Activated effector memory CD4-positive, alpha-beta T cell treated with anti-CD3 and anti-CD28 coated beads, Interleukin-2, amount 50 U/mL, for 16 hours (primary cell): ENCODE measurements around the gene HSBP1L1.

ENCODE experiments used
- DNase-seq: peaks from one replicate; pipeline ENCODE4 v3.0.0-alpha.2; 2020

Gene HSBP1L1

DNA sequence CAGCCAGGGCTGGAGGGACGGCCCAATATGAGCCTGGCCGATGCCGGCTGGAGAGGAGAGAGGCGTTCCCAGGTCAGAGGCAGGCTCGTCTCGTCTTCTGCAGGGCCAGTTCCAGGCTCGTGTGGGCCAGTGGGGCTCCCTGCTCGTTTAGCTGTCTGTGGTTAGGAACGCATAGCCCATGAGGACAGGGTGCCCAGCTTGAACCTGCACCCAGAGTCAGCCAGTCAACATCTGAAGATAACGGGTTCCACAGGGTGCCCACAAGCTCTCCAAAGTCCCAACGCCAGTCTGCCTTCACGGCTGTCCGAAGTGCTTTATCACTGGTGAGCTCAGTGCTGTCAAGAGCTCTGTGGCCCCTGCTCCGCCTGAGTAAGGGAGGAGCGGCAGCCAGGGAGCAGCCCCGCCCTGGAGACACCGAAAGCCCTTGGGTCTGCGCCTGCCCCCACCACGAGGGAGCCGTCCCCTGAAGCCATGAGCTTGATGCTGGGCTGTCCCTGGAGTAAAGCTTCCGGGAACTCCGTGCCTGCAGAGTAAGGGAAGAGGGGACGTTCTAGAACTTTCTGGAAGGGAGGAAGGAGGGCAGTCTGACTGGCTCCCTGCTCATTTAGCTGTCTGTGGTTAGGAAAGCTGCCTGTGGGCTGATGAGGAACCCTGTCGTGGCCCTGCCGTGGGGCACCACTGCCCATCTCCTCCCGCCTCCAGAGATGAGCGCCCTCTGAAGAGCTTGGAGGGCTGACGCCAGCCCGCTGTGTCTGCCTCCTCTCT lies 2.7 kb upstream of the HSBP1L1 start:
- no peak for DNase-seq

- peak; percentile 52 for DNase-seq
These were observed 2.1 kb upstream of the HSBP1L1 start for GRCh38 chr18:79962311-79962710.

DNA sequence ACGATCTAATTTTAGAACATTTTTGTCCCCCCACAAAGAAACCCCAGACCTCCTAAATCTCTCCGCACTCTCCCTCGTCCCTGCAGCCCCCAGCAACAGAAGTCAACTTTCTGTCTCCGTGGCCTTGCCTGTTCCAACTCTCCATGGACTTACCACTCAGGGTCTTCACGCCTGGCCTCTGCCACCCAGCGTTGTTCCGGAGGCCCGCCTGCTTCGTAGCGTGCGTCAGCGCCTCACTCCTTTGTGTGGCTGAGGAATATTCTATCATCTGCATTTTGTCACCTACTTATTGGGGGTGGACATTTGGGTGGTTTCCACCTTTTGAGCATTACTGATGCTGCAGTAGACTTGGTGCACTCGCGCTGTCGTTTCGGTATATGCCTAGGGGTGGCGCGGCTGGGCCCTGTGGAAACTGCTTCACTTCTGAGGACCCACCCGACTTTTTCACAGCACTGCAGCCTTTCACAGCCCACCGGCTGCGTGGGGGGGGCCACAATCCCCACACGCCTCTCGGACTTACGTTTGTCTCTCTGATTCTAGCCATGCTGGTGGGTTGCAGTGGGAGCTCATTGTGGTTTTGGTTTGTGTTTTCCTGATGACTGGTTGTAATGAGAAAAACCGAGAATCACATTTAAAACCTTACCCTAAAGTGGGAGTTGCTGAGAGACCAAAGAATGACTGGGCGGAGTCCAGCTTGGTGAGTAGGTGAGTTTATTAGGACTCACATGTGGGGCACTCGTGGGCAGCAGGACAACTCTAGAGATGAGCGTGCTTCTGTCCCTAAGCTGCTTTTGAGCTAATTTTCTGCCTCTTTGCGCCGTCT lies 1.4 kb upstream of the HSBP1L1 start:
- DNase-seq = peak; percentile 85

GRCh38 chr18:79963658-79964329 lies 649 bp upstream of the HSBP1L1 start:
- no peak for DNase-seq

- DNase-seq = peak; percentile 63
These were observed 868 bp downstream of the HSBP1L1 start for GRCh38 chr18:79965119-79965902.

DNA sequence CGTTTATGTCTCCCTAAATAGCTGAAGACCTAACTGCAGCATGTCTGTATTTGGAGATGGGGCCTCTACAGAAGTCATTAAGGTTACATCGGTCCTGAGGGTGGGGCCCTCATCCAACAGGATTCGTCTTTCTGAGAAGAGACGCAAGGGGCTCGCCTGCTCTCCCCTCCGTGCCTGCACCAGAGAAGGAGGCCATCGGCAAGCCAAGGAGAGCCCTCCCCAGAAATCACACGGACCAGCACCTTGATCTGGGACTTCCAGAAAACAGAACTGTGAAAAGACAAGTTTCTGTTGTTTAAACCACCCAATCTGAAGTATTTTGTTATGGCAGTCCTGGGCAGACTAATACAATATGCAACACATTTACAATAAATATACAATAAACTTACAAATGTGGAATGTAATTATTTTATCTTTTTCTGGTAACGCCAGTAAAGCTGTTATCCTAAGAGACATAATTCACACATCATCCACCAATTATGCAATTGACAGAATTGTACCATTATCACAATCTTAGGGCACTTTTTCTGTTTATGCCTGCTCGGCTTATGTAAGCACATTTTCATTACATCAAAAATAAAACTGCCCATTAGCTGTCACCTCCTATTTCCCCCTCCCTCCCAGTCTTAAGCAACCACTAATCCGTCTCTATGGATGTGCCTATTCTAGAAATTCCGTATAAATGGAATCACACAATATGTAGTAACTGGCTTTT lies 6.1 kb downstream of the HSBP1L1 start:
- DNase-seq = peak; percentile 39

GRCh38 chr18:79971211-79971952 lies 6.9 kb downstream of the HSBP1L1 start:
- peak; percentile 30 for DNase-seq

DNA sequence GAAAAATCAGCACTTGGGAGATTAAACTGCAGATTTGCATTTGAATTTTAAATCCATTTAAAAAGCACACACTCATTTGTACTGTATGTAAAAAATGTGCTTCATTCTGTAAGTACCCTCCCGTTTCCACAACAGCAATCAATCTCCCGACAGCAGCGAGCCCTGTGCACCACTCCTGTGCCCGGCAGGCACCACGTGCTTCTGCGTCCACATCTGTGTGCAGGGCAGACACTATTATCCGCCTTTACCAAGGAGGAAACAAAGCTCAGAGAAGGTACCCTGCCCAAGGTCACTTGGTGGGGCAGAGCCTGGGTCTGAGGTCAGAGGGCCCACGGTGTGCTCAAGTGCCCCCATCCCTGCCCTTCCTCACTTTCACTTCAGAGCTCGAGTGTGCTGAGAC lies 7.5 kb downstream of the HSBP1L1 start:
- no peak for DNase-seq

DNA sequence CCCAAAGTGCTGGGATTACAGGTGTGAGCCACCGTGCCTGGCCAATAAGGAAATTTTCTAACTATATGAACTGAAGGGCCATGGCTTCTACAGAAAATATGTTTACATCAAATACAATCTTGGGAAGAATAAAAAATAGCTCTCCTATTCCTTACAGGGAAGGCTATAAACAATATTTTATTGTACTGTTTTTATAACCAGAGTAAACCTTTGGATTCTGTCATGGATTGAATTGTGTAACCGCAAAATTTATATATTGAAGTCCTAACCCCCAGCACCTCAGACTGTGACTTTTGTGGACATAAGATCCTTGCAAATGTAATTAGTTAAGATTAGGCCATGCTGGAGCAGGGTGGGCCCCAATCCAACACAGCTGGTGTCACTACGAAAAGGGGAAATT lies 8.3 kb downstream of the HSBP1L1 start:
- no peak for DNase-seq

DNA sequence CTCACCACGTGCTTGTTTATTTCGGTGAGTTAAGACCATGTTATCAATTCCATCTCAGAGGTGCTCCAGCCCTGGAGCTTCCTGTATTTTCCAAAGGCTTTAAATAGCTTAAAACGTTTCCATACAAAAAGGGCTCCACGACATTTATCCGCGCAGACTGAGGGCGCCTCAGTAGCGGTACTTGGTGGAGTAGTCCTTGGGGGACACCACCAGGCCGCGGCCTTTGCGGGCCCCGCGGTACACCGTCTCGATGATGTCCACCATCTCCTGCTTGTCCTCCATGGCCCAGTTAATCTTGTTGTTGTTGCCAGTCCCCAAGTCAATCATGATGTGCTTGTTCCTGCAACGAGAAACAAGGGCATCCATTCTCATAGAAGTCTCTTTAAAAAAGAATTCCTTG lies 9.1 kb downstream of the HSBP1L1 start:
- no peak for DNase-seq

DNA sequence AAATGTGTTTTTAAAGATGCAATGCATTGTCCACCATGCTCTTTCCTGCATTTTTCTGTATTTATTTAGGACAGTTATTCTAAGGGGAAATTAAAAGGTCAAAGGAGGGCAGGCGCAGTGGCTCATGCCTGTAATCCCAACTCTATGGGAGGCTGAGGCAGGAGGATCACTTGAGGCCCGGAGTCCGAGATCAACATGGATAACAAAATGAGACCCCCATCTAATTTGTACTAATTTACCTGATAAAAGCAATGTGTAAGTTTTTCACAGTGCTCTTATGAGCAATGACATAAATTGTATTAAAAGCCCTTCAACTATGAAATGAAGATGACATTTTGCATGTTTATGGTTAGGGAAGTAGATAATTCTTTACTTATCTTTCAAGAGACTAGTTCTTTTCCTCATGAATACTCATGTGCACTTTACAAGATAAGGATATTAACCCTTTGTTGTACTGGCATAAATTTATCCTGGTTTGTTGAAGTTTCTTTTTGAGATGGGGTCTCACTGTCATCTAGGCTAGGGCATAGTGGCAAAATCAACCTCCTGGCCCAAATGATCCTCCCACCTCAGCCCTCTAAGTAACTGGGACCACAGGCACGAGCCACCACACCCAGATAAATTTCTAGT lies 9.7 kb downstream of the HSBP1L1 start:
- DNase-seq = no peak

- no peak for DNase-seq
These were observed 10.6 kb downstream of the HSBP1L1 start for GRCh38 chr18:79975043-79975442.

DNA sequence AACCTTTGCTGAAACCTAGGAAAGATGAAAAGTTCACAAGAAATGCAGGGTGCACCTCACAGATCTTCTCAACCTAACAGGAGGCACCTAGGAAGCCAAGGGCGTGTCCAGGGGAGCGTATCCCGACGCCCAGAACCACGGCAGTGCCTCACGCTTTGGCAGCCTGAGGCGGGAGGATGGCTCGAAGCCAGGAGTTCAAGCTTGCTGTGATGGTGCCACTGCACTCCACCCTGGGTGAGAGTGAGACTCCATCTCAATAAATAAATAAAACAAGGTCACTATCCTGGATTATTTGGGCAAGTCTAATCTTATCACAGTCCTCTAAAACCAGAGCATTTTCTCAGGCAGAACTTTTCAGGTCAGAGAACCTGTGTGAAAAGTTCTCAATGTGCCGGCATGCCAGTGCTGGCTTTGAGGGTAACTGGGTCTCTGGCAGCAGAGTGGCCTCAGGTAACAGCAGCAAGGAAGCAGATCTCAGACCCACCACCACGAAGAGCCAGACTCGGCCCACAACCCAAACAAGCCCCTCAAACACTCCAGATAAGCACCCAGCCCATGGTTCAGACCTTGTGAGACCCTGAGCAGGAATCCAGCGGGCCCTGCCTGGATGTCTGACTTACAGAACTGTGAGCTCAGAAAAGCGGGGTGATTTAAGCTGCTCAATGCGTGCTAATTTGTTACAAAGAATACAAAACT lies 11.7 kb downstream of the HSBP1L1 start:
- DNase-seq = no peak

DNA sequence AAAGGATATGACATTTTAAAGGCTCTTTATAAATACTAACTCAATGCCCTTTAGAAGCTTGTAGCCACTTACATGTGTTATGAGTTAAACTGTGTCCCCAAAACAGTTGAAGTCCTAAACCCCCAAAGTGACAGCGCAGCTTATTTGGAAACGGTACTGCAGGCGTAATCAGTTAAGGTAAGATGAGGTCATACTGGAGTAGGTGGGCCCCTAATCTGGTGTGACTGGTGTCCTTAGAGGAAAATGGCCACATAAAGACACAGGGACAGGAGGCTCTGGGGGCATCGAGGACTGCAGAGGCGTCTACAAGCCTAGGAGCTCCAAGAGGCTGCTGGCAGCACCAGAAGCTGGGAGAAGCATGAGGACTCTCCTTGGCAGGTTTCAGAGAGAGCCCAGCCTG lies 15.4 kb downstream of the HSBP1L1 start:
- DNase-seq = no peak

DNA sequence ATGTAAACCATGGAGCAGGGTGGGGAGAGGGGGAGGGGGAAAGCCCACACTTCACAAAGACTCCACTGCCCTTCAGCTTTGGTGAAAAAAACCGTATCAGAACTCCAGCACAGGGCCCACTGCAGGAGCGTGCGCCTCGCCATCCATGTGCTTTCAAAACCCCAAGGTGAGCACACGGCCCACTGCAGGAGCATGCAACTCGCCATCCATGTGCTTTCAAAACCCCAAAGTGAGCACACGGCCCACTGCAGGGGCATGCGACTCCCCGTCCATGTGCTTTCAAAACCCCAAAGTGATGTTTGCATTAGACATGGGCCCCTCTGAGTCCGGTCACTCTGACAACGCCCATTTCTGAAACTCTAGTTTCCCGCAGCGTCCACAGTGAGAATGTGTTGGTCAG lies 16.1 kb downstream of the HSBP1L1 start:
- no peak for DNase-seq

DNA sequence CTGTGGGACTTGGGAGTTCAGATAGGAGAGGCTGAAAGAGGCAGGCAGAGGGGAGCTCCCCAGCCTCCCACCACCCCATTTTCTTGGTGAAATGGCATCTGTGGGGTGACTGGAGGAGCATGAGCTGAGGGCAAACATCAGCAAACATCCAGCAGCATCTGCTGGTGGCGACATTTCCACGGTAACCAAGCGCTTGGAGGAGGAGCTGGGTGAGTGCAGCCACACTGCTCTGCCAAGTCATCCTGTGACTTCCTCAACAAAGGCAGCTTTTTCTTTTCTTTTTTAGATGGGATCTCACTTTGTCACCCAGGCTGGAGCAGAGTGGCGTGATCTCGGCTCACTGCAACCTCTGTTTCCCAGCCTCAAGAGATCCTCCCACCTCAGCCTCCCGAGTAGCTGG lies 18.3 kb downstream of the HSBP1L1 start:
- no peak for DNase-seq

DNA sequence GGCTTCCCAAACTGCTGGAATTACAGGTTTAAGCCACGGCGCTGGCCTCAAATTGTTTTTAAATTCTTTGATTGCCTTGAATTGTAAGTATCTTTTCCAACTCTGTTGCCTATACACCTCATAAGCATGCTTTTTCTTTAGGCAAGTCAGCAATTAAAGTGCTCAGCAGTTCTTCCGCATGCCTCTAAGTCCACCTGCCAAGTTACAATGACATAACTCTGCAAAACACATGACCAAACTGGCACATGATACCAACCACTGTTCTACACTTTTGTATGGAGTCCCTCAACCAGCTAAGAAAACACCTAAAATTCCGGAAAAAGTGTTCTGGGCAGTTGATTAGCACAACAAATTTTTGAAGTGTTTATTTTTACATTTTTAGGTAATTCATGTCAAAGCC lies 18.8 kb downstream of the HSBP1L1 start:
- DNase-seq = no peak

DNA sequence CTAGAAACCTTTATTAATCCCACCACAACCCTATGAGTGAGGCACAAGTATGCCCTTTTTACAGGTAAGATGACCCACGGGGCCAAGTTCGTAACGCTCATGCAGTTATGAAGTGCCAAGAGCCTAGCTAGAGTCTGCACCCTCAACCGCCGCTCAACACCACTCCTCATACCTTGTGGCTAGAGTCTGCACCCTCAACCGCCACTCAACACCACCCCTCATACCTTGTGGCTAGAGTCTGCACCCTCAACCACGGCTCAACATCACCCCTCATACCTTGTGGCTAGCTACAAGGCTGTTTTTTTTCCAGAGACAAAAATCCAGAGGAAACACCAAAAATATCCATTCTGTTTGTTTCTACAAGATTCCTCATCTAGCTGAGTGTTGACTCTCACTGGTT lies 19.4 kb downstream of the HSBP1L1 start:
- no peak for DNase-seq

- no peak for DNase-seq
These were observed 20.7 kb downstream of the HSBP1L1 start for GRCh38 chr18:79985172-79985571.

DNA sequence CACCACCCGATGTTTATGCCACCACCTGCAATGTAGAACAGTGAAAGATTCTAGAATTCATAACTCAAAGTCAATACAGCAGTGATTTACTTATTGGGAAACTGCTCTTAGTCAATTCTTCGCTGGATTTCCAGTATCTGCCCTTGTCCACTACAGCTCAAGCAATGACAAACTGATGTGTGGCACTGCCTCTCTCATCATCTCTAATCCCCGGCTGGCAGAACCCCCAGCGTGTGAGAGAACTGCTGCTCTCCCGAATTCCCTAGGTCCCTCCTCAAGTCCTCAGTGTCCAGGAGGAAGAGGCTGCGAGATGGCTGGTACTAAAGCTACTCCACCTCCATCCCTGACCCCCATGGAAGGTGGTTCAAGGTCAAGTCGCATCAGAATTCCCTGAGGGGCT lies 22.3 kb downstream of the HSBP1L1 start:
- DNase-seq = no peak
